Amniotic stem cell (primary cell): Measurements from ENCODE around the gene DENND4B.

ENCODE experiments used
- DNase-seq: peaks from one replicate; lab custom pipeline; 2025; lab: John Stamatoyannopoulos, UW

Gene DENND4B

DNA sequence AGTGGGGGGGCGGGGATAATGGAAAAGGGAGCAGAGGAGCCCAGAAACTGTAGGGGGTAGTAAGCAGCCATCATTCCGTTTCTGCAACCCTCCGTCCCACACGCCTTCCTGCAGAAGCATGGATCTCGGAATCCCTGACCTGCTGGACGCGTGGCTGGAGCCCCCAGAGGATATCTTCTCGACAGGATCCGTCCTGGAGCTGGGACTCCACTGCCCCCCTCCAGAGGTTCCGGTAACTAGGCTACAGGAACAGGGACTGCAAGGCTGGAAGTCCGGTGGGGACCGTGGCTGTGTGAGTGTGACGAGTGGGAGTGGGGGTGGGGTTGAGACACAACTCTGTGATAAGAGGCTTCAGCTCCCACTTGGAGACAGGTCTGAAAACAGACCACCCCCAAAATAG, 21.9 kb upstream of the DENND4B start:
- no peak for DNase-seq

DNA sequence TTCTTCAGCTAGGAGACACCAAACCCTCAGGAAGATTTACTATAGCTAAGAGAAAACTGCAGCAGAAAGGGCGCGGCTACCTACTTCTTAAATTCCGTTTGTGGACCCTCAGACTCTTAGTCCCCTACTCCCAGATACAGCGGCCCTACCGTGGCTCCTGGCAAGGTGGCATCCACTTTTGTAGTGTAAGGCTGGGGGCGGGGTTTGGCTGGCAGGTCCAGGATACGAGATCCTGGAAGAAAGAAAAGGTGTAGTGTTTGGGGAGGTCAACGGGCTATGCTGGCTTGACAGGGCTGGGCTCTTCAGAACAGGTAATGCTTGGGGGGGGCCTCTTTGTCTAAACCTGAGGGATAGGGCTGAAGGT, 21.5 kb upstream of the DENND4B start:
- no peak for DNase-seq

DNA sequence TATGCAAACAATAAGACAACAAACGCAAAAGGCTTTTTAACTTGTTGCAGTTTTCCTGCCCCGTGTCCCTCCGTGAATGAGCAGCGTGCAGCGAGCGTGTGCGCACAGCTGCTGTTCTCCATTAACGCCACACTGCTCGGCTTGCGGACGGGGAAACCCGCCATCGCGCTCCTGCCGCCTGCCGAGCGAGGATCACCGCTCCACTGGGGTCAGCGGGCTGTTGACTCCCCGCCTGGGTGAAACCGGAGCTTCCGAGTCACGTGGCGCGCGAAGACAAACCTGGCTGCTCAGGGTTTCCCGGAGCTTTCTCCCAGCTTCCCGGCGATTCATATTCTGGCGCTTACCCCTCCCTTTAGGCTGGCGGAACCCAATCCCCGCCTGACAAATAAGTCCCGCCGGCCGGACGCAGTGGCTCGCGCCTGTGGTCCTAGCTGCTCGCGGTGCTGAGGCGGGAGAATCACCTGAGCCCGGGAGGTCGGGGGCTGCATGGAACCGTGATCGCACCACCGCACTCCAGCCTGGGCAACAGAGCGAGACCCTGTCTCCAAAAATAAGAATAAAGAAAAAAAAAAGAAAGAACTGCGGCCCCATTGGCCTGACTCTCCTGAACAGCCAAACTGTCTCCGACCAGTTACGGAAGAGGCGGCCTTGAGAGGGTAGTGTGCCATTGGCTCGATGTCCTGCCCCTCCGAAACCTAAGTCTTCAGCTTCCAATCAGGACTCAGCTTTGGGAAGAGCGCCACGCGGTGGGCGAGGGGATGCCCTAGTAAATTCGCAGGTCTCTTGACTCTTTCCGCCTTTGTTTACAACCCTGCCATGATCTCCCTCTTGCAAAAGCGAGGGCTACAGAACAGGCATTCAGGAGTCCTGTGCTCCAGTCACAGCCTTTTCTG, 20.8 kb upstream of the DENND4B start, which contains the start of gene CREB3L4:
CREB3L4 (plus strand) TSS at position 796 of the 893 bp plus-strand sequence. CDS start 624 bp downstream, outside the sequence.
- DNase-seq, result peak; percentile 89

DNA sequence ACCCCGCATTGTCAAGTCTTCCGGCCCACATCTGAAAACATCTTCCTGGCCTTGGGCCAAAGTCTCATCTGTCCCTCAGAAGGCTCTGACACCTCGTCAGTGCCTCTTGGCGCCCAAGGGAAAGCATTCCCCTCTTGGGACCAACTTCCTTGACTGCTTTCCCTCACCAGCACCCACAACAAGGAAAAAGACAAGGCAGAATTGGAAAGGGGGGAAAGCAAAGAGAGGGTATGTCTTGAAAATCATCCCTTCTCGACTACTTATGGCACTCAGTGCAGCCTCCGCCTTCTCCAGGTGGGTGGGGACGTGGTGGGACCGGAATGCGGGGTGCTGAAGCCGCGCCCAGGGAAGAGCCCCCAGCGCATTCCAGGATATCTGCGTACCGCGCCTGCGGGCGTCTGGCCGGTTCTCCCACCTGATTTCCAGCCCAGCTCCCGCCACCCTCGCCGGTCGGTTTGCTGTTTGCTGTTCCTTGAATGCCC, 17.4 kb upstream of the DENND4B start:
- DNase-seq, result no peak

DNA sequence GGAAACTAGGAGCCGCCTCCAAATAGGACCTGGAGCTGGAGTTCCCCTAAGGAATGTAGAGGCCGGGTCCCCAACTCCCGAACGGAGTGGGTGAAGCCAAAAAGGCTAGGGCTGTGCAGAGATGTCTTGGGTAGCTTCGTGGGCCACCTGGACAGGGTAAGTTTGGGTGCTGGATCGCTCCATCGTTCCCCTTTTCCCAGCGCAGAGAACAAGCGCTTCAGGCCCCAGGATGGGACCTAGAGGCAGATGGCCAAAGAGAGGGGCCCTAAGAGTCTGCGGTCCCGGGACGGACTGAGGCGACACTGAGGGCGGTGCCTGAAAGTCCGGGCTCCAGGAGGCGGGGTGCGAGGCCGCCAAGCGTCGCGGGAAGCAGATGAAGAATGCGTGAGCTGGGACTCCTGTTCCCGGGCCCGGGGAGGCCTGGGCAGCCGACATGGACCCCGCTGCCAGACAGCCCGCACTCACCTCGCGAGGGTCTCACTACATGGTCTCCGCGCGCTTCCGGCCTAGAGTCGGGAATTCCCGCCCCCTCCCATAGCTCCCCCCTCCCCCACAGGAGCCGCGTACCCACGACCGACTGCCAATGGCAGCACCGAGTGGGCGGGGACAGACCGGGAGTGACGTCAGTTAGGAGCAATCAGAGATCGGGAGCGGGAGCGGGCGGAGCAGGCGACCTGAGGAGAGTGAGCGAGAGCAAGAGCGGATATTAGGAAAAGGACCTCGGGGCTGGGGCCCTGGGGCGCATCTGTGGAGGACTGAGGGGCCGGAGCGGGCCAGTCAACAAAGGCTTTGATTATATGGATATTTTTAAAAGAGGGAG, 16.7 kb upstream of the DENND4B start, which contains the start of gene SLC39A1:
SLC39A1 (minus strand) TSS at position 508 of the 820 bp plus-strand sequence. CDS start 822 bp downstream, outside the sequence.
- DNase-seq, result peak; percentile 95

DNA sequence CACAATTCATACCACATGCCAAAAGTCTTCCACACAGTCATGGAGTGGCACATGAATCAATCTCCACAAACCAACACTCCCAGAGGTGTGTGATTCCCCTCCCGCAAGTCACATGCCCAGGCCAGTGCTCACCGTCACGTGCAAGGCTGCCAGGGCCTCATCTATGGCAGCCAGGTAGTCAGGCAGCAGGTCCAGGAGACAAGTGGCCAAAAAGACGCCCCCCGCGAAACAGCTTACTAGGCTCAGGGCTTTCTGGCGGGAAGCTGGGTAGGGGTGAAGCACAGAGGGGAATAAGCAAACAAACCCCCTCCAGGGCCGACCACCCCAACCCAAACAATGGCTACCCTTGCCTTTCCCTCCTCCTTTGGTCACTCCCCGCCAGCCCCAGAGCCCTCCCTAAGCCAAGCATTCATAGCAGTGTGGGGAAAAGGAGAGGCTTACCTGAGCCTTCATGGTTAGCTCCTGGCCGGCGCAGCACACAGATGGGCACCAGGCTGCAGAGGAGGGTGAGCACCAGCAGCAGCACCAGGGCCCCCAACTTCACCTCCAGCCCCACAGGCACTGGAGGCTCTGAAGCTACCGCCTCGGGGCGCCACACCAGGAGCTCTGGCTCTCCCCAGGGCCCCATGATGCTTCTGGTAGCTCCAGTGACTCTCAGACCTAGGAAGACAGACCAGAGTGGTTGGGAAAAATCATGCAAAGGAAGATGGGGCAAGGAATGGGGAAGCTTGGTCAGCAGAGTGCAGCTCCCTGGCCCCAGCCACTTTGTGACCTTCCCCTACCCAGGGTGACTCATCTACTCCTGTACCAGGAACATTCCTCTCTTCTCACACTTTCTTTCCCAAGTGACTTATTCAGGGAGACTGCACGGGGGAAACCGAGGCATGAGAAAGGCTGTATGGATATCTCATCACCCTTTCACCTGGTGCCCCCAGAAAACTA, 15.8 kb upstream of the DENND4B start:
- DNase-seq, result peak; percentile 22

DNA sequence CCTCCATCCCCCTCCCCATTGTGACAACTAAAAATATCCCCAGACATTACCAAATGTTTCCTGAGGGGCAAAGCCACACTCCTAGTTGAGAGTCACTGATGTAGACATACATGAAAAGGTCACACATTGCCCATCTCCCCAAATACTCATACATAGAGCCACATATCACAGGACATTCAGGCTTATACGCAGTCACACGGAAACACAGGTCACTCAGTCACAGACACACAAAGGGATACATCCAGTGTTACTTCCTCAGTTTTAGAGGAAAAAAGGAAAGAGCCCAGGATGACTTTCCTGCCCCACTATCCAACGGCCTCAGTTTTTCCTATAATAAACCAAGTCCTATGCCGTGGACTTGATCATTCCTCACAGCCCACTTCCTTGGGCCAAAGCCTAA, 14.9 kb upstream of the DENND4B start:
- DNase-seq, result no peak

DNA sequence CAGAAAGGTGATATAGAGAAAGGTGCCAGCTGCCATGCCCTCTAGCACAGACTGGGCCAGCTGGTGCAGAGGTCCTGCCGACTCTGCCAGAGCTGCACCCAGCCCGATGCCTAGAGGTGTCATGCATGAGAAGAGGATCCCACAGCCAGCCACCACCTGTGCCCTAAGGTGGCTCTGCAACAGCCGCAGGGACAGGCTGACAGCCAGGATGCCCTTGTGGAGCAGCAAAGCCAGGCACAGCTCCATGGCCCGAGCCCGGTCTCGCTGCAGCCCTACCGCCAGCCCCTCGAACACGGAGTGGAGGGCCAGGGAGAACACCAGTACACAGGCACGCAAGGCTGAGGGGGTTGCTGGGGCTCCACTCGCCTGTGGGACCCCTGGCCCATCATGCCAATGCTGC, 13.7 kb upstream of the DENND4B start:
- DNase-seq, result no peak

DNA sequence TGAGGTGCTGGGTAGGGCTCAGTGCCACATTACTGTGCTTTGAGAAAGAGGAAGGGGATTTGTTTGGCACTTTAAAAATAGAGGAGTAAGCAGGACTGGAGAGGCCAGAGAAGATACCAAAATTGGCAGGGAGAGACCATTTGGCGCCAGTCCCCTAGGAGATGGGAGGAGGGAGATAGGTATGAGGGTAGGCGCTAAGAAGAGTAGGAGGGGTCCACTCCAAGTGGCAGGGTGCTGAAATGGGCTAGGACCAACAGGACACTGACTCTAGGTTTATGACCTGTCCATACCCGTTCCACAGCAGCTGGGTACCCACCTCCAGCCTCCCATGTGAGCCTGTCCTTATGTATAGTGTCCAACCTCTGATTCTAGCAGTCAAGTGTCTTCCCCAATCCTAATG, 12.9 kb upstream of the DENND4B start:
- no peak for DNase-seq

DNA sequence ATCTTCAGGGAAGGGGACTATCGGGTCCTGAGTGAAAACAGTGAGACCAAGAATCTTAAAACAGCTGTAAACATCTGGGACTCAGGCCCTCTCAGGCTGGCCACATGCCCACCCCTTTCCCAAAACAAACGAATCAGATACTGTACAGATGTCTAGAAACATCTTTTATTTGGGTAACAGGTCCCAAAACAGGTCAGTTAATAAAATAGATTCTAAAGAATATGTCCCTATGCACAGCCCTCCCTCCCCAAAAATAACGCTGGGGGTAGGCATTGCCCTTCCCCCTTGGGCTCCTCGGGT, 12.4 kb upstream of the DENND4B start:
- DNase-seq, result no peak

DNA sequence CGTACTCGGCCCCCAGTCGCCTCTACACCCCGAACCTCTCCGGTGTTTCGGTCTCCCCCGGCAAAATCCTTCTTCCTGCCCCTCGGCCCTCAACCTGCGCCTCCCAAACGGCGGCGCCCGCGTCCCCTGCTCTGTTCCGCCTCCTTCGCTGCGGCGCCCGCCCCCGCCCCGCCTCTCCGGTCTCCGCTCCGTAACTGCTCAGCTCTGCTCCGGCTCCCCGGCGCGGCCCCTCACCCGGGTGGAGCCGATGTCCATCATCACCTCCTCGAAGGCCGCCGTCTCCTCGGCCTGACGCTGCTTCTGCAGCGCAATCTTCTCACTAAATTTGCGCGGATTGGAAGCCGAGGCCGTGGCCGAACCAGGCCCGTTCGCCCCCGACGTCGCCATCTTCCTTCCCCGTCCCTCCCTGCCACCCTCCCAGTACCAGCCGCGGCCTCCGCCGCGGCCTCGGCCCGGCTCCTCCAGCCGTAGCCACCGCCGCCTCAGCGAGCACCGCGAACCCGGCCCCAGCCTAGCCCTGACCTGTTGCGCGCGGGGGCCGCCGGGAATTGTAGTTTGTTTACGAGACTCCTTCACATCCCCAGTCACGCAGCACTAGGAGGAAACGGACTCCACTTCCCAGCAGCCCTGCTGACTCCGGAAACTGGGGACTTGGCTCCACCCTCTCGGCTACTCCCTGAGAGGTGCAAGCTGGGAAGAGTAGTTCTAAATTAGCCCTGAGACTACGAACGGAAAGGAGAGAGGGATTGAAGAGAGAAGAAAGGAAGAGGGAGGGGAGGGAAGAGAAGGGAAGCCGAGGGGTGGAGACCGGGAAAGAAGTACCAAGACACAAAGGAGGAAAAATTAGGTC, 11.8 kb upstream of the DENND4B start, which contains the start of gene CRTC2:
CRTC2 (minus strand) TSS at position 502 of the 850 bp plus-strand sequence; CDS start at position 387, 115 bp downstream.
- peak; percentile 98 for DNase-seq

DNA sequence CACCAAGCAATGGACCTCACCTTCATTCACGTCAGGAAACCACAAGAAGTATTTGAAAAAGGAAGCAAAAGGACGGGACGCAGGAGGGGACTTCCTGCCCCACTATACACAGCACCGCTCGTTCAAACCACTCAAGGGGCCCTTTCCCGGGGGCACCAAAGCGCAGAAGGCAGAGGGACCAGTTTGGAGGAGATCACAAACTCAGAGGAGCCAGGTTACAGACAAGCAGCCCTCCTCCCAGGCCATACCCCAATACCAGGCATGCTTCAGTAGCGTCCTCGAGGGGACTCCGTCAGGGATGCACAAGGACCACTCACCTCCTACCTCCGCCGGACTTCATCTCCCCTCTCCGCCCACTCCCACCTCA, 11.2 kb upstream of the DENND4B start:
- no peak for DNase-seq

DNA sequence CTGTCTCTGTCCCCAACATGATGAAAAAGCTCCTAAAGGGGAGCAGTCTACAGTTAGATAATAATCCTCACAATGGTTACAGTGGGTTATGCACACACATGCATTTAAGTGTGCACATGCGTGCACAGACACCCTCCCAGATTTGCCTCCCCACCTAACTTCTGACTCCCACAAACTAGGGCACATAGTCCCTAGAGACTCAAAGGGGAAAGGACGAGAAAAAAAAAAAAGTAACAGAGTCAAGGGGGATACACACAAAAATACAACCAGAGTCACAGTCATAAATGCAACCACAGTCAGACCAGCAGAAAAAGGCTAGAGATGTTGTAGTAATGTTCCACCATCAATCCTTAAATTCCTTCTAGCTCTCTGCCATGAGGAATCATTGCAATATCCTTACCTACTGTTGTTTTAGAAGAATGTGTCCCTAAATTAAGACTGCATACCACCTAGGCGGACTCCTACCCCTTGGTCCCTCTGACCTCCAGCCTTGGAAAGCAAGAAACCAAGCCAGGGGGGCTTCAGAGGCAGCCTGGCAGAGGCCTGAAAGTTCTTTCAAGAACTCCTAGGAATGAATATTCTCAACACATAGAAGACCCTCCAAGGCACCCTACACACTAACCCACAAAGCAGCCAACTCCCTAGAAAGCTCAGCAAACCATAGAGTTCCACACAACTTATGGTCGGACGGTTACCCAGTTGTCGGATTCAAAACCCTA, 10.6 kb upstream of the DENND4B start:
- DNase-seq, result no peak

DNA sequence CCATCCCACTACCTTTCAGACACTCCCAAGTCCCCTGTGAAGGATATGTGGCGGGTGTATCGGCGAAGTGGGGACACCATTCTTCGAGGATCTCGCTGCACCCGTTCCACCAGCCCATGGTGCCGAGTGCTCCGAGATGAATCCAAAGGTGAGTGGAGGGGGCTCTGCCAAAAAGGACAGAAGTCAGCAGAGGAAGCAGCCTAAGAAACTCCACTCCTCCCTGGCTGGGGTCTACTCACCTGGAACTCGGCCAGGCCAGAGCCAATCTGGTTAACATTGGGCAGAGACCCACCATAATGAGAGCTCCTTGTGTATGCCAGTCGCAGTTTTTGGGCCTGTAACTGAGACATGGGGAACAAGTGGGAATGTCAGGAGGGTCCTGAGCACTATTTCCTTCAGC, 8.3 kb upstream of the DENND4B start:
- no peak for DNase-seq

DNA sequence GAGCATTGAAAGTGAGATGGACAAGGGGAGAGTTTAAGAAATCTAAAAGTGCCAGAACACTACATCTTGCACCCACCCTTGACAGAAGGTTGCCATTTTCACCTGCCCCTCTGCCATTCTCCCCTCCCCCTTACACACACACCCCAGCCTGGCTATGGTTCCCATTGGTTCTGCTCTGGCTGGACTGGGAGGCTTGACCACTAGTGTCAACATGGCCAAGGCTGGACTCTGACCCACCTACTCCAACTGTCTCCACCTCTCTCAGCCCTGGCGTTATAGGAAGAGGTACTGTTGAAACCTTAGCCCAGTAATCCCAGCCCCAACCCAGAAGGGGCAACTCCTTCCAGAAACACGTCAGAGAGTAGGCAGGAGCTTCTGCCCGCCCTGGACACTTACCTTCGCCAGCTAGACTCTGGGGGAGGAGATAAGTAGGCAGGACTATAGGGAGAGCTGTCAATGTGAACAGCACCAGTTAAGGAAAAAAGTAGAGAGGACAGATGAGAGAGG, 7.4 kb upstream of the DENND4B start:
- DNase-seq, result no peak

DNA sequence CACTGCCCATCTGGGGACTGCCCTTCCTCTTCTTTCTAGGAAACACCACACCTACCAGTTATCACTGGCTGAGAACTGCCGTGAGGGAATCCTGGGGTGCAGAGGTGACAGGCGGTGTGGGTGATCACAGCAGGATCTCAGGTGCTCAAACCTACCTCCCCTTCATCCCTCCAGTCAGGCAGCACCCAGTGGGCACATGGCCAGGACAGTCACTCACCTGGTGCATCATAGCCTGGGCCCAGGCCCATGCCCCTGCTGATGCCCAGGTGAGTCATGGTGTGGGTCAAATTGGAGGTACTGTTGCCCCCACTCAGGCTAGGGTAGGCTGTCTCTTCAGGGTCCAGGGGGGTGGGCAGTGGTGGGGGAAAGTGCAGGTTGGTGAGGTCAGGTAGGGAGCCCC, 5.3 kb upstream of the DENND4B start:
- no peak for DNase-seq

DNA sequence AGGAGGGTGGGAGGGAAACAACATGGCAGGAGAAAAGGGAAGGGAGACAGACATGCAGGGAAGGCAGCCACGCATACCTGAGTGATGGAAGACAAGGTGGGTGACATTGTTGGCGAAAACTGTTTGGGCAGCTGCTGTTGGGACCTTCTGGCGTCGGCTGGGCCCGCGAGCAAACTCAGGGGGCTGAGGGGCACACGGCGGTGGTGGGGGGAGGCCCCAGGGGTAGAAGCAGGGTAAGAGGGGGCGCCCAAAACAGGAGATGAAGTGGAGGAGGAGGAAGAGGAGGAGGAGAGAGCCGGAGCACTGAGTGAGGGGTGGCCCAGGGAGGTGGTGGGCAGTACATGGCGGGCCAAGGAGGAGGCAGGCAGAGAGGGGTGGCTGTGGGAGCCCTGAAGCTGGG, 4.7 kb upstream of the DENND4B start:
- DNase-seq, result no peak

DNA sequence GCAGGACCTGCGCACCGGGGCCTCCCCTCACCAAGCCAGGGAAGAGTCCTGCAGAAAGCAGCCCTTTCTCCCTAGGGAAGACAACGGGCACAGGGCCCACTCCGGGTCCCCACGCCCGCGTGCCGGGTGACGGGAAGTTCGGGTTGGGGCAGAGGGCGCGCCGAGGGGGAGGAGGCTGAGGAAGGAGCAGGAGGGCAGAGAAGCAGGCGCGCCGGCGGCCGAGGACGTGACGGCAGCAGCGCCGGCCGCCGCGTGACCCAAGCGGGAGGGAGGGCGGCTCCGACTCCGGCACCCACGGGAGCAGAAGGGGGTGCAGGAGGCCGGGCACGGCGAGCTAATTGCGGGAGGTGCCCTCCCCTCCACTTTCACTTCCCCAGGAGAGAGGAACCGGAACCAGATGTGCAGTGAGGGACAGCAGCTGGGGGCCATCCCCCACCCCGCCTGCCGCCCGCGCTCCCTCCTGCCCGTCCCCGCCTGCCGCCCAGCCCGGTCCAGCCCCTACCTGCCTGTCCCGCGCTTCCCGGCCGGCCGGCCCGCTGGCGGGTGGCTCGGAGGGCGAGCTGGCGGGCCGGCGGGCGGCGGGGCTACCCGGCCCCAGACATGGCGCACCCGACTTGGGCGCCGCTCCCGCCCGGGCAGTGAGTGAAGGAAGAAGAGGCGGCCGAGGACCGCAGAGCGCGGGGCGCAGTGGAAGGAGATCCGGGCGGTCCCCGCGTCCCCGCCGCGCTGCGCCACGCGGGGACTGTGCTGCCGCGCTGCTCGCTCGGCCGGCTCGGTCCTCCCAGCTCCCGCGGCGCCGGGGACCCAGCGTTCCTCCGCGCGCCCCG, 510 bp downstream of the DENND4B start:
- DNase-seq, result no peak
